ENCODE measurements around the gene DNAAF5.

The DNAAF5 gene

DNA sequence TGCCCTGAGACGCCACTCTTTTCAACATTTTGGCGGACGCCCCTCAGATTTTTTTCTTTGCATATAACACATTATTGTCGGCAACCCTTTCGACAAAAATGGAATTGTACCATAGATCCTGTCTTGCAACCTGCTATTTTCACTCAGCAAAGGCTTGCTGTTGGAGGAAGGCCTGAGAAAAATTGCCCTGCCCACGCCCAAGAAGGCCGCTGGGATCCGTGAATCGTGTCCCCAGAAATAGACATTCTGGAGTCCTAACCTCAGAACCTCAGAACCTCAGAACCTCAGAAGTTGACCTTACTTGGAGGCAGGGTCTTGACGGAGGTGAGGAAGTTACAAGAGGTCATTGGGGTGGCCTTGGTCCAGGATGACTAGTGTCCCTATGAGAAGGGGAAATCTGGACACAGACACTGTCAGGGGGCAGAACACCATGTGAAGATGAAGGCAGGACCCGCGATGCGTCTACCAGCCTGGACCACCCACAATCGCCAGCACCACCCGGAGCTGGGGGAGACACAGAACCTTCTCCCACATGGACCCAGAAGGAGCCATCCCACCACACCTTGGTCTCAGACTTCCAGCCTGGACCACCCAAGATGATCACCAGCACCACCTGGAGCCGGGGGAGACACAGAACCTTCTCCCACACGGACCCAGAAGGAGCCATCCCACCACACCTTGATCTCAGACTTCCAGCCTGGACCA lies 19.1 kb upstream of the DNAAF5 start:
- no peak for DNase-seq

DNA sequence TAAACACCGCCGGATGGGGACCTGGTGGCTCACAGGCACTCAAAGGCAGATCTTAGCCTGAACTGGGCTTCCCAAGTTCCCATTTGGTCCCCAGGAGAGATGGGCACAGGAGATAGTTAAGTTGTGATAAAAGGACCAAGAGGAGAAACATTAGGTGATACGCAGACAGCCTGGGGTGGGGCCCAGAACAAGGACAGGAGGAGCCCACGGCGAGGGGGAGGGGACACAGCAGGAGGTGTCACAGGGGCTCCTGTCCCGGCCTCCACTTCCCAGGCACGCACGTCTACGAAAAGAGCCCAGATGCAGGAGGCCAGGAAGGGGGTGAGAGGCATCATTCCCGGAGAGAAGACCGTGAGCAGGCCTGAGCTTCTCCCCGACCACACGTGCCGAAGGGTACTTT lies 16.3 kb upstream of the DNAAF5 start:
- no peak for DNase-seq

DNA sequence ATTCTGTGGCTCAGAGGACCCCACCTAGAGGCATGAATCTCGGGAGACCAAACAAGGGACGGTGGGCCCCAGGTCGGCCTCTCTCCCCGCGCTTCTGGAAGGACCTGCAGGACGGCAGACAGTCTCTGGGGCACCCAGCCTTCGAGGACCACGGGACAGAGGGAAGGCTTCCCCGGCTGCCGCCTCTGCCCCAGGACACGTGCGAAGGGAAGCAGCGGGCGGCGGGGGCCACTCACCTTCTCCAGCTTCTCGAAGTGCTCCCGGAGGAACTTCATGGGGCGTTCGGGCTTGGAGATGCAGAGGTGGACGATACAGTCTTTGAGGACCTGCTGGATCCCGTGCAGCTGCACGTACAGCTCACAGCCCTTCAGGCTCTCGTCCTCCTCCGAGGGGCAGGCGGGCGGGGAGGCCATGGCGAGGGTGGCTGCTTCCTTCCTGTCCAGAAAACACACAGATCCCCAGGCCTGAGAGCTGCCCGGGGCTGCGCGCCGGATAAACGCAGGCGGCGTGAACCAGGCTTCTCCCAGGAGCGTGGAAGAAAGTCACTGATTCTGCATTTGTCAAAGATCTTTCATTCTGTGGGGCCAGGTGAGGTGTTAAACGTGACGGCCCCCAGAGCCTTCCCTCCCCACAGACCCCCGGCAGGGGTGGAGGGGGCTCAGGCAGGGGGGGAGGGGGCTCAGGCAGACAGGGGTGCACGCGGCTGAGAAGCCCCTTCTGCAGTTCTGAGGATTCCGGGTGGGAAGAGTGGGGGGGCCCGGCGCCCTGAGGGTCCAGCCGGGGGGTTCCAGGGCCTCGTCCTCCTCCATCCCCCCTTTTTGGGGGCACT lies 15.2 kb upstream of the DNAAF5 start:
- DNase-seq, result no peak

- no peak for DNase-seq
Observed at GRCh38 chr7:711922-712380, 14.5 kb upstream of the DNAAF5 start.

DNA sequence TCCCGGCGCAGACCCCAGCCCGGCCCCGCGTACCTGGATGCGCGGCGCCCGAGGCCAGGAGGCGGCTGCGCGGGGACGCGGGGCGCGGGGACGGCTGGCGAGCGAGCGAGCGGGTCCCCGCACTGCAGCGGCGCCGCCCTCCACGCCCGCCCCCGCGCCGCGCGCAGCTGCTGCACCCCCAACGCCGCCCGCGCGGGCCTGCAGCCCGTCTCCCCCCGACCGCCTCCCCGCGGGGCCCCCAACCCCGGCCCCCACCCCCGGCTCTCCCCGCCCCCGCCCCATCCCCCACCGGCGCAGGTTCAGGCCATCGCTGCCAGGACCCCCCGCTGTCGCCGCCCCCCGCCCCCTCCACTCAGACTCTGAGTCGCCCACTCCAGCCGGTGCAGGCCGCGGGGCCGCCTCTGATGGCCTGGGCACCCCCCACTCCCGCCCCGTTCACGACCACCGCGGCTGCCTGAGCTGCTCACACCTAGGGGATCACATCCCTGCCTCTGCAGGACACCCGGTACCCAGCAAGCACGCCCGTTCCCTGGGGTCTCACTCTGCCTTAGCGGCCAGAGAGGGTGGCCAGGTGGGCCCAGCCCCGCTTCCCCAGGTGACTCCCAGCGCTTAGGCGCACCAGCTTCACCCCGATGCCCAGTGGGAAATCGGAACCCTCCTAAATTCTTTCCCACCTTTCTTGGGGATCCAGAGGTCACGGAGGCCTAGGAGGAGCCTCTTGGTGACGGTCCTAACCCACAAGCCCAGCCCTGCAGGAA lies 13.9 kb upstream of the DNAAF5 start:
- peak in 1 of 5 experiments; percentile 18 for DNase-seq

- DNase-seq, result no peak
Observed at GRCh38 chr7:713139-713457, 13.4 kb upstream of the DNAAF5 start.

GRCh38 chr7:713488-714230 lies 12.8 kb upstream of the DNAAF5 start:
- no peak for DNase-seq

- no peak for DNase-seq
Observed at GRCh38 chr7:714251-714671, 12.2 kb upstream of the DNAAF5 start.

GRCh38 chr7:716222-716621 lies 10.3 kb upstream of the DNAAF5 start:
- no peak for DNase-seq

GRCh38 chr7:716636-717035 lies 9.9 kb upstream of the DNAAF5 start:
- no peak for DNase-seq

GRCh38 chr7:721619-722248 lies 4.8 kb upstream of the DNAAF5 start:
- DNase-seq, result no peak

DNA sequence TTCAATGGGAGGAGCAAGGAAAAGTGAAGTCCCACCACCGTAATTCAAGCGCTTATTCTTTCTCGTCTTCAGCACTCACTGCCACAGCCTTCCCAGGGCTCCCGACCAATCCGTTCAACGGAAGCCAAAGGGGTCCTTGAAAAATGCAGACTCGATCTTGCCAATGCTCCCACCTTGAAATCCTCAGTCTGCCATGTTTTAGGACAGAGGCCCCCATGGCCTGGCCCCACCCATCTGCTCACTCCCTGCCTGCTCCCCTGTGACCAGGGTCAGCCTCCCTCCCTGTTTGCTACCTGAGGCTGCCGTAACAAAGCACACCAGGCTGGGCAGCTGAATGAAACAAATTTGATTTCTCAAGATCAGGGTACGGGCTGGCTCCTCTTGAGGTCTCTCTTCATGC lies 3.0 kb upstream of the DNAAF5 start:
- DNase-seq, result no peak

DNA sequence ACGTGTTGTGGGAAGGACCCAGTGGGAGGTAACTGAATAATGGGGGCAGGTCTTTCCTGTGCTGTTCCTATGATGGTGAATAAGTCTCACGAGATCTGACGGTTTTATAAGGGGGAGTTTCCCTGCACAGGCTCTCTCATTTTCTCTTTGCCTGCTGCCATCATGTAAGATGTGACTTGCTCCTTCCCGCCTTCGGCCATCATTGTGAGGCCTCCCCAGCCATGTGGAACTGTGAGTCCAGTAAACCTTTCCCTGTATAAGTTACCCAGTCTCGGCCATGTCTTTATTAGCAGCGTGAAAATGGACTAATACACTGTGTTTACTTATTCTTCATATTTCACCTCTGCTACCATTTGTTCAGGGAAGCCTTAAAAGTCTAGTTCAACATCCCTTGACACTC lies 2.2 kb upstream of the DNAAF5 start:
- no peak for DNase-seq

DNA sequence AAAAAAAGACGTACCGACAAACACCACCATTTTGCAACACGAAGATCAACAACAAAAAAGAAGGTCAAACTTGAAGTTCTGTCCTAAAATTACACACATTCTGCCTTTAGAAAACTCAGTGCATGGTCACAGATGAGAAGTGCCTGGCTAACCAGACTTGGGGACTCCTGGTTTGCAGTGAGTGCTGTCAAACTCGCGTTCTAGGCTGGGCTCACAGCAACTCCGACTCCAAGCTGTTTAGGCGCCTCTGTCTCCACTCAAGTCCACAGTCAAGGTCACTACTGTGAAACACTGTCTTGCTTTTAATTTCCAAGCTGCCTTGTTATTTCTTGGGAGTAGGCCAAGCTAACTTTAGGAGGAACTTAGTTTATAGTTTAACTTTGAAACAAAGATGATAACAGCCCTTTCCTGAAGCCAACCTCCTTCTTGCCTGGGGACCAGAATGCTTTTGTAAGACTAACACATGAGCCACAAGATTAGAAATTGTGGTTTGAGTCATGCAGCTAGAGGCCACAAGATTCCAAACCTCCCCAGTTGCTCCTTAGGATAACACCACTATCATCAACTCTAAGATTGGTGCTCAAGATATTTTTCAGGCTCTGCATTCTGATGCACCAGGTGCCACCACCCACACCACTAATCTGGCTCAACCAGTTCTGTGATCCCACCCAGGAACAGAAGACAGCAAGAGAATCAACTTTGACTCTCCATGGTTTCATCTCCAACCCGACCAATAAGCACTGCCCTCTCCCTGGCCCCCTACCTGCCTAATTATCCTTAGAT lies 1.1 kb upstream of the DNAAF5 start:
- no peak for DNase-seq

DNA sequence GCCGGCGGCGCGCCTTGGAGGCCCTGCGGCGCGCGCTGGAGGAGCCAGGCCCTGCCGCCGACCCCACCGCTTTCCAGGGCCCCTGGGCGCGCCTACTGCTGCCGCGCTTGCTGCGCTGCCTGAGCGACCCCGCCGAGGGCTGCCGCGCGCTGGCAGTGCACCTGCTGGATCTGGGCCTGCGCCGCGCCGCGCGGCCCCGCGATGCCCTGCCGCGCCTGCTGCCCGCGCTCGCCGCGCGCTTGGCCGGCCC lies 280 bp downstream of the DNAAF5 start:
- no peak for DNase-seq

DNA sequence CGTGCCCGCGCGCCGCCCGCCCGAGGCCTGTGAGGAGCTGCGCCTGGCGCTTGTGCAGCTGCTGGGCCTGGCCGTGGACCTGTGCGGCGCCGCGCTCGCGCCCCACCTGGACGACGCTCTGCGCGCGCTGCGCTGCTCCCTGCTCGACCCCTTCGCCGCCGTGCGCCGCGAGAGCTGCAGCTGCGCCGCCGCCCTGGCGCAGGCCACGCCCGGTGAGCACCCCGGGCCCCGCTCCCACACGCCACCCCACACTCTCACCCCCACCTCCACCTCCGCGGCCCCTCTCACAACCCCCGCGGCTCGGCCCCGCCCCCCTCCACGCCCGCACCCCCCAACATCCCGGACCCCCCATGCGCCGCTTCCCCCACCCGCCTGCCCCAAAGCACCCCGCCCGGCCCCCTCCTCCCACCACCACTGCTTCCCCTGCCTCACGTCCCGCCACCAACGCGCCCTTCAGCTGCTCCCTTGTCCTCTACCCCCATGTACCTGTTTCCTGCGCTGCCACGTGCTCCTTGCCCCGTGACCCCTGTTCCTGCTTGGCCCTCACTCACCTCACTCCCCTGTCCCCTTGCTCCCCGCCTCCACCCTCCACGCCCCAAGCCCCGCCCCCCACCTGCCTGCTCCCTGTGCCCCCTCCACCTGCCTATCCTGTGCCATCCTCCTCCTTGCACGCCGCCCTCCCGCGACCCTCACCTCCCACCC lies 756 bp downstream of the DNAAF5 start, which contains the start of gene PRKAR1B:
Gene PRKAR1B (minus strand): TSS at position 178 of the 702 bp plus-strand sequence. CDS start 15,776 bp downstream, outside the sequence.
- DNase-seq, result peak in 1 of 5 experiments; percentile 67

DNA sequence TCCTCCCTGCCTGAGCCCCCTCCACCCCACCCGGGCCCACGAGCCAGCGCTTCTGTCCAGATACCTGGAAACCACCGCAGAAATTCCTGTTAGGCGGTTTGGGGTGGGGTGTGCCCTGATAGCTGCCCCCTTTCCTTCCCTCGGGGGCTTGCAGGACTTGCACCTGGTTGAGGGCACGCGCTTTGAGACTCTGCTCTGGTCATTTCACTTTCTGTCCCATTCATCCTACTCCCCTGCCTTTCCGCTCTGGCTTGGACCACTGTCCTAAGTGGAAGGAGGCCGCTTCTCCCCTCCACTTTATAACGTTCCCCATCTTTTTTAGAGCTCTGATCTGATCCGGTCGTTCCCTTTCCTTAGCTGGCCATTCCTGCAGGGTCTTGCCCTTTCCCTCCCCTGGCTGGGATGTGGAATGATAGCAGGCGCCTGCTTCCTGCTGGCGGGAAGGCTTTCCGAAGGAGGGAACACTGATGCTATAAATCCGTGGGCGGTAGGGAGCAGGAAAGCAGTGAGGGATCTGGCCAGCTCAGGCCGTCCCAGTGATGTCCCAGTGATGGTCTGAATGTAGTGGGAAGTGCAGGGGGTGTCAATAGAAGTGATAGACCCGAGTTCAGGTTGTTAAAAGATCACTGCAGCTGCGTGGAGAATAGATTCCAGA lies 1.4 kb downstream of the DNAAF5 start:
- DNase-seq, result no peak

GRCh38 chr7:728602-729001 lies 2.1 kb downstream of the DNAAF5 start:
- DNase-seq, result no peak

DNA sequence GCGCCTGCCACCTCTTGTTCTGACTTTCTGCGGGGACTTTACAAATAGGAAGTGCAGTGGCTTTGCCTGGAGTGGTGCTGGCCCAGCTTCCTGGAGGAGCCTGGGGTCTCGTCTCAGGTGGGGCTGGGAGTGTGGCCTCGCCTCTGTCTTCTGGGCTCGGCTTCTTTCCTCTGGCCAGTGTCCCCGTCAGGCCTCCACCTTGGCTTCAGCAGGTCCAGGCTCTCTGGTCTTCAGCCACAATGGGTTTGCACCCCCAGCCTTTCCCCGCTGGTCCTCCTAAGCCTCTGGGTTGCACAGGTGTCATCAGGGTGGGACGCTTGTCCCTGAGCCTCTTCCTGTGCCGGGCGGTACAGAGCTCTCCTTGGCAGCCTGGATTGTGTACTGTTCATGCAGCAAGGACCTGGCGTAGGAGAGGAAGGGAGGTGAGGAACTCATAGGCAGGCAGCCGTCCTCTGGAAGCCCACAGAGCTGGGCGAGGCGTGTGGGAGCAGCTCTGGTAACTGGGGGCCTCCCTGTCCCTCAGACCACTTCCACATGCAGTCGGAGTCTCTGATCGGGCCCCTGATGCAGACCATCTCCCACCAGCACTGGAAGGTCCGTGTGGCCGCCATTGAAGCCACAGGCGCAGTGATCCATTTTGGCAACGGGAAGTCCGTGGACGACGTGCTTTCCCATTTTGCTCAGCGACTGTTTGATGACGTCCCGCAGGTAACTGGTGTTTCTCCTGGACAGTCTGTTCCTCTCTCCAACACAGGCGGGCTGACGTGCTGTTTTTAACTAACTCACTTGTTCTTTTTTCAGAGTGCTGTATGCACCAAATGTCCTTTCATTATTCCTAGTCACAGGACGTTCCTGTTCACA lies 2.9 kb downstream of the DNAAF5 start:
- no peak for DNase-seq
